IMR-90 (cell line): ENCODE measurements around the gene C22orf39.

Experiments
- BHLHE40 ChIP-seq: fragments of 150-350 bp; IDR thresholded peaks from 2 replicates; pipeline ENCODE4 v1.6.1; 2016; ENCODE audit warnings: mild to moderate bottlenecking, low read depth, low read length
- CEBPB ChIP-seq: IDR thresholded peaks from 2 replicates; pipeline ENCODE4 v1.6.1; 2012; ENCODE audit warnings: low read depth, low read length, improper control_type of control experiment
- CTCF ChIP-seq: conservative IDR thresholded peaks from 2 replicates; pipeline ENCODE4 v1.5.1; 2012; ENCODE audit warnings: mild to moderate bottlenecking, low read depth, low read length, improper control_type of control experiment
- FOS ChIP-seq: fragments of 150-350 bp; IDR thresholded peaks from 2 replicates; pipeline ENCODE4 v1.6.1; 2016; ENCODE audit warnings: low read depth, low read length
- MAFK ChIP-seq: IDR thresholded peaks from 2 replicates; pipeline ENCODE4 v1.6.1; 2012; ENCODE audit warnings: low read depth, low read length, improper control_type of control experiment
- MAZ ChIP-seq: IDR thresholded peaks from 2 replicates; pipeline ENCODE4 v1.6.1; 2012; ENCODE audit warnings: low read depth, mild to moderate bottlenecking, low read length, improper control_type of control experiment, moderate library complexity, borderline replicate concordance
- NFE2L2 ChIP-seq: fragments of 150-350 bp; IDR thresholded peaks from 2 replicates; pipeline ENCODE4 v1.6.1; 2016; ENCODE audit warnings: low read depth, mild to moderate bottlenecking, low read length
- POLR2A ChIP-seq: IDR thresholded peaks from 2 replicates; pipeline ENCODE4 v1.6.1; 2012; ENCODE audit warnings: mild to moderate bottlenecking, low read depth, low read length
- RAD21 ChIP-seq: IDR thresholded peaks from 2 replicates; pipeline ENCODE4 v1.6.1; 2012; ENCODE audit warnings: low read length, improper control_type of control experiment
- RCOR1 ChIP-seq: IDR thresholded peaks from 2 replicates; pipeline ENCODE4 v1.6.1; 2012; ENCODE audit warnings: mild to moderate bottlenecking, low read length, improper control_type of control experiment; ENCODE audit not compliant: insufficient replicate concordance
- RFX5 ChIP-seq: IDR thresholded peaks from 2 replicates; pipeline ENCODE4 v1.8.0; 2012; ENCODE audit warnings: low read depth, mild to moderate bottlenecking, low read length, moderate library complexity
- SMC3 ChIP-seq: fragments of 150-350 bp; IDR thresholded peaks from 2 replicates; pipeline ENCODE4 v1.6.1; 2016; ENCODE audit warnings: low read depth, mild to moderate bottlenecking, antibody characterized with exemption, low read length, moderate library complexity
- USF2 ChIP-seq: fragments of 150-350 bp; IDR thresholded peaks from 2 replicates; pipeline ENCODE4 v1.6.1; 2017; ENCODE audit warnings: mild to moderate bottlenecking, antibody characterized with exemption, low read length, low read depth
- TF ChIP-seq, protein P1 (sequence below): fragments of 150-350 bp; IDR thresholded peaks from 2 replicates; pipeline ENCODE4 v1.6.1; 2016; ENCODE audit warnings: low read depth, mild to moderate bottlenecking, low read length, moderate library complexity, borderline replicate concordance

- TF ChIP-seq MAFK (no peak), CTCF (no peak), MAZ (no peak), BHLHE40 (no peak), POLR2A (no peak), CEBPB (no peak), USF2 (no peak), RCOR1 (no peak), RFX5 (no peak), SMC3 (no peak), NFE2L2 (no peak), RAD21 (no peak), FOS (no peak)
- TF ChIP-seq, protein P1, sequence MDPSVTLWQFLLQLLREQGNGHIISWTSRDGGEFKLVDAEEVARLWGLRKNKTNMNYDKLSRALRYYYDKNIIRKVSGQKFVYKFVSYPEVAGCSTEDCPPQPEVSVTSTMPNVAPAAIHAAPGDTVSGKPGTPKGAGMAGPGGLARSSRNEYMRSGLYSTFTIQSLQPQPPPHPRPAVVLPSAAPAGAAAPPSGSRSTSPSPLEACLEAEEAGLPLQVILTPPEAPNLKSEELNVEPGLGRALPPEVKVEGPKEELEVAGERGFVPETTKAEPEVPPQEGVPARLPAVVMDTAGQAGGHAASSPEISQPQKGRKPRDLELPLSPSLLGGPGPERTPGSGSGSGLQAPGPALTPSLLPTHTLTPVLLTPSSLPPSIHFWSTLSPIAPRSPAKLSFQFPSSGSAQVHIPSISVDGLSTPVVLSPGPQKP = no peak
Observed at GRCh38 chr22:19406281-19406811, 41.2 kb downstream of the C22orf39 start.
